Measurements from ENCODE around the gene TFDP2. TPM values are rescaled to one million over a fixed set of nuclear protein-coding genes. Genes with fewer than 3 reads are reported as not detected.

The TFDP2 gene
- total and polyA plus RNA-seq, 2 donors (not counting 1 experiment from before 2014, with no cell fraction given): 5.5 to 31.7 TPM

DNA sequence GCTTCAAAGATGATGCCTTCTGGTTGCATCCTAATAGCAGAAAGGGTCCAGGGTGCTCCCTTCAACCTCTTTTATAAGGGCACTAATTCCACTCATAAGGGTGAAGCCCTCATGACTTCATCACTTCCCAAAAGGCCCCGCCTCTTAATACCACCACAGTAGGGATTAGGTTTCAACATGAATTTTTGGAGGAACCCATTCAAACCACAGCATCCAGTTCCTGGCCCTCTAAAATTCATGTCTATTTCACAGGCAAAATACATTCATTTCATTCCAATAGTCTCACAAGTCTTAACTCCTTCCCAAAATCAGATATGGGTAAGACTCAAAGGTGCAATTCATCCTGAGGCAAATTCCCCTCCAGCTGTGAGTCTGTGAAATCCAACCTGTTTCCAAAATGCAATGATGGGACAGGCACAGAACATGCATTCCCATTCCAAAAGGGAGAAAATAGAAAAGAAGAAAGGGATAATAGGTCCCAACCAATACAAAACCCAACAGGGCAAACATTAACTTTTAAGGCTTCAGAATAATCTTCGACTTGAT is 148.9 kb downstream of the TFDP2 start:
- H3K9me3 Mint-ChIP-seq (ENCODE audit: insufficient read depth): no peaks in the 10 kb centered on the region
- H3K36me3 ChIP-seq (replicated peaks in 1 of 2; ENCODE audit: control extremely low read depth in 1 of 2, control insufficient read depth in 1 of 2, extremely low read depth in 1 of 2, insufficient read depth in 2 of 2, low read length in 1 of 2): peaks cover 0 to 5% of the 10 kb centered on the region in 2 experiments
- ATAC-seq (ENCODE audit: low read depth): no peak
- peaks cover 4% of the 10 kb centered on the region for H3K4me1 Mint-ChIP-seq
- no peaks in the 10 kb centered on the region for H3K27me3 Mint-ChIP-seq
- no CpG with 5 or more reads among the region's 2 CpGs for WGBS (ENCODE audit: insufficient coverage)
- H3K27ac Mint-ChIP-seq: no peak overlapping the region
- no peak for TF ChIP-seq EZH2 (IDR thresholded peaks at IDR 0.05; ENCODE audit: borderline replicate concordance, insufficient read depth, low read depth, low read length, poor library complexity, severe bottlenecking)
- TF ChIP-seq, protein P1, sequence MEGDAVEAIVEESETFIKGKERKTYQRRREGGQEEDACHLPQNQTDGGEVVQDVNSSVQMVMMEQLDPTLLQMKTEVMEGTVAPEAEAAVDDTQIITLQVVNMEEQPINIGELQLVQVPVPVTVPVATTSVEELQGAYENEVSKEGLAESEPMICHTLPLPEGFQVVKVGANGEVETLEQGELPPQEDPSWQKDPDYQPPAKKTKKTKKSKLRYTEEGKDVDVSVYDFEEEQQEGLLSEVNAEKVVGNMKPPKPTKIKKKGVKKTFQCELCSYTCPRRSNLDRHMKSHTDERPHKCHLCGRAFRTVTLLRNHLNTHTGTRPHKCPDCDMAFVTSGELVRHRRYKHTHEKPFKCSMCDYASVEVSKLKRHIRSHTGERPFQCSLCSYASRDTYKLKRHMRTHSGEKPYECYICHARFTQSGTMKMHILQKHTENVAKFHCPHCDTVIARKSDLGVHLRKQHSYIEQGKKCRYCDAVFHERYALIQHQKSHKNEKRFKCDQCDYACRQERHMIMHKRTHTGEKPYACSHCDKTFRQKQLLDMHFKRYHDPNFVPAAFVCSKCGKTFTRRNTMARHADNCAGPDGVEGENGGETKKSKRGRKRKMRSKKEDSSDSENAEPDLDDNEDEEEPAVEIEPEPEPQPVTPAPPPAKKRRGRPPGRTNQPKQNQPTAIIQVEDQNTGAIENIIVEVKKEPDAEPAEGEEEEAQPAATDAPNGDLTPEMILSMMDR (IDR thresholded peaks at IDR 0.05): no peak
- POLR2A ChIA-PET: no interaction called here
- no peak overlapping the region for H3K4me3 ChIP-seq (ENCODE audit: control extremely low read depth in 1 of 5, extremely low read depth in 1 of 5, insufficient read depth in 1 of 5, low read depth in 2 of 5, low read length in 4 of 5)
- no peak overlapping the region for H2AFZ ChIP-seq (ENCODE audit: insufficient read depth, low read depth, low read length, poor library complexity, severe bottlenecking)
- no peaks in the 10 kb centered on the region for H3K9me3 ChIP-seq (ENCODE audit: control extremely low read depth in 1 of 3, control insufficient read depth in 2 of 3, insufficient read depth in 1 of 3, low read length in 2 of 3)
- H3K4me1 ChIP-seq (ENCODE audit: control insufficient read depth in 2 of 2, insufficient read depth in 2 of 2, low read length in 2 of 2): no peaks in the 10 kb centered on the region
- H4K20me1 ChIP-seq (ENCODE audit: control insufficient read depth, insufficient read depth, low read length, poor library complexity, severe bottlenecking): no peaks in the 10 kb centered on the region
- CTCF ChIA-PET: no interaction called here
- no peak overlapping the region for H3K4me3 Mint-ChIP-seq
- intact Hi-C loops (cut with micrococcal nuclease): no loop called here
- H3K27me3 ChIP-seq (replicated peaks in 1 of 4; ENCODE audit: control extremely low read depth in 1 of 4, control insufficient read depth in 3 of 4, insufficient read depth in 4 of 4, low read length in 3 of 4): no peaks in the 10 kb centered on the region
- H3K9ac ChIP-seq (ENCODE audit: low read length): no peak overlapping the region
- H3K79me2 ChIP-seq (ENCODE audit: control insufficient read depth, insufficient read depth, low read length): no peaks in the 10 kb centered on the region
- no peak overlapping the region for H3K4me2 ChIP-seq (replicated peaks; ENCODE audit: low read depth, low read length, poor library complexity, severe bottlenecking)
- DNase-seq: no peak
- no peak overlapping the region for H3K27ac ChIP-seq (ENCODE audit: low read length in 2 of 2)

DNA sequence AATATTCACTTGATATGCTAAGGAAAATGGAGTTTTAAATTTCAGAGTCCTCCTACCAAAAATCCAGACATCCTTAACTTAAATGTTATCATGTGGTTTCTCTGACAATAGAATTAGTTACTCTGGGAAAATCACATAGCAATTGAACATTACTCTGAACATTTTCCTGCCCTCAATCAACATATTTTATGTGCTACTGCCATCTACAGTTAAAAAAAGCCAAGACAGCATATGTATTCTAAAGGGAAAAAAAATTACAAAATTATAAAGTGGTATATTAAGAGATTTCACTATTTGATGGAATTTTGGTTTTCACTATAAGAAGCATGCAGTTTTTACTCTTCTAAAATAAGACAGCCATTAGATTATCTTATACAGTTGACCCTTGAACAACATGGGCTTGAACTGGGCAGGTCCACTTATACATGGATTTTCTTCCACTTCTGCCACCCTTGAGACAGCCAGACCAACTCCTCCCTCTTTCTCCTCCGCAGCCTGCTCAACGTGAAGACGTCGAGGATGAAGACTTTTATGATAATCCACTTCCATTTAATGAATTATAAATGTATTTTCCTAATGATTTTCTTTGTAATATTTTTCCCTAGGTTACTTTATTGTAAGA is 150.6 kb downstream of the TFDP2 start:
- Histone ChIP-seq H3K36me3 (replicated peaks in 1 of 2; ENCODE audit: control extremely low read depth in 1 of 2, control insufficient read depth in 1 of 2, extremely low read depth in 1 of 2, insufficient read depth in 2 of 2, low read length in 1 of 2) (peaks cover 0 to 4% of the 10 kb centered on the region in 2 experiments), H3K27ac (ENCODE audit: low read length in 2 of 2) (no peak overlapping the region), H3K4me3 (ENCODE audit: control extremely low read depth in 1 of 5, extremely low read depth in 1 of 5, insufficient read depth in 1 of 5, low read depth in 2 of 5, low read length in 4 of 5) (no peak overlapping the region), H3K9ac (ENCODE audit: low read length) (no peak overlapping the region), H3K4me1 (ENCODE audit: control insufficient read depth in 2 of 2, insufficient read depth in 2 of 2, low read length in 2 of 2) (no peaks in the 10 kb centered on the region), H3K4me2 (replicated peaks; ENCODE audit: low read depth, low read length, poor library complexity, severe bottlenecking) (no peak overlapping the region), H3K79me2 (ENCODE audit: control insufficient read depth, insufficient read depth, low read length) (no peaks in the 10 kb centered on the region), H4K20me1 (ENCODE audit: control insufficient read depth, insufficient read depth, low read length, poor library complexity, severe bottlenecking) (no peaks in the 10 kb centered on the region), H3K9me3 (ENCODE audit: control extremely low read depth in 1 of 3, control insufficient read depth in 2 of 3, insufficient read depth in 1 of 3, low read length in 2 of 3) (no peaks in the 10 kb centered on the region), H3K27me3 (replicated peaks in 1 of 4; ENCODE audit: control extremely low read depth in 1 of 4, control insufficient read depth in 3 of 4, insufficient read depth in 4 of 4, low read length in 3 of 4) (no peaks in the 10 kb centered on the region), H2AFZ (ENCODE audit: insufficient read depth, low read depth, low read length, poor library complexity, severe bottlenecking) (no peak overlapping the region)
- no peak overlapping the region for H3K27ac Mint-ChIP-seq
- ChIA-PET CTCF (no interaction called here), POLR2A (no interaction called here)
- peaks cover 4% of the 10 kb centered on the region for H3K4me1 Mint-ChIP-seq
- intact Hi-C loops (cut with micrococcal nuclease): loop anchor here (10.0 kb wide), 2 partner anchors 424 to 534 kb away; no protein-coding TSS in a partner anchor
- WGBS (ENCODE audit: insufficient coverage): no CpG with 5 or more reads among the region's 4 CpGs
- DNase-seq: peak; percentile 10
- H3K4me3 Mint-ChIP-seq: no peak overlapping the region
- H3K9me3 Mint-ChIP-seq (ENCODE audit: insufficient read depth): no peaks in the 10 kb centered on the region
- ATAC-seq (ENCODE audit: low read depth): no peak
- H3K27me3 Mint-ChIP-seq: no peaks in the 10 kb centered on the region
- TF ChIP-seq, protein P1 (IDR thresholded peaks at IDR 0.05): peak; percentile 35
- TF ChIP-seq EZH2 (IDR thresholded peaks at IDR 0.05; ENCODE audit: borderline replicate concordance, insufficient read depth, low read depth, low read length, poor library complexity, severe bottlenecking): no peak
